HG03196 (cell line): ENCODE results near the gene ICA1.

Experiments
- ATAC-seq: cut with Tn5 transposase; IDR thresholded peaks from one replicate; pipeline ENCODE4 v1.9.1; 2021; ENCODE audit not compliant: unreplicated experiment

The ICA1 gene

DNA sequence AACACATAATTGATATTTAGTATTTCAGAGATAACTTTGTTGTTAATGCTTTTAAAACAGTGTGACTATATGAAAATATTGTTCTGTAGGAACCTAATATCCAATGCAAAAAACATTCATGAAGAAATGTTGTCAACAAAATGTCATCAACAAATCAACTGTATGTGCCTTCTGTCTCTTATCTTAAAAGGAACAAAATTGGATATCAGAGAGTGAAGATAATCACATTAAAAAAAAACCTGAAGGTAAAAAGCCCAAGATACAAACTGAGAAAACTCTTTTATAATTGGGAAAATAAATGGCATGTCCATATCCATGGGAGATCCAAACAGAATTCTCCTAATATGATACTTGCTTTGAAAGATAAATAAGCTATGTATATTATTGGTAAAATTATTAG, 33.9 kb downstream of the ICA1 start:
- no peak for ATAC-seq

DNA sequence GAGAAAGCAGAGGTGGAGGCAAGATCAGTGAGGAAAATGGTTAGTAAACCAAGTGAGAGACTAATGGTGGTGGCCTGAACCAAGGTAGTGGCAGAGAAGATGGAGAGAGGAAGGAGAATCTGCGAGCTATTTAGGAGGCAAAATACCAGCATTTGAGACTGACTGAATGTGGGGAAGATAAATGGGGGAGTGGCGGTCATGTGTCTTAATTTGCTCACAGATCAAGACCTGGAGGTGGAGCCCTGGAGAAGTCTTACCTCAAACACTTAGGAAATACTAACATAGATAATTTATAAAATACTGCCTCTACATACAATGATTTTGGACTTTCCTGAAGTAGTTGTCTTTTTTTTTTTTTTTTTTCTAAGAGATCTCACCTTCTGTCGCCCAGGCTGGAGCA, 34.7 kb downstream of the ICA1 start:
- ATAC-seq: no peak

DNA sequence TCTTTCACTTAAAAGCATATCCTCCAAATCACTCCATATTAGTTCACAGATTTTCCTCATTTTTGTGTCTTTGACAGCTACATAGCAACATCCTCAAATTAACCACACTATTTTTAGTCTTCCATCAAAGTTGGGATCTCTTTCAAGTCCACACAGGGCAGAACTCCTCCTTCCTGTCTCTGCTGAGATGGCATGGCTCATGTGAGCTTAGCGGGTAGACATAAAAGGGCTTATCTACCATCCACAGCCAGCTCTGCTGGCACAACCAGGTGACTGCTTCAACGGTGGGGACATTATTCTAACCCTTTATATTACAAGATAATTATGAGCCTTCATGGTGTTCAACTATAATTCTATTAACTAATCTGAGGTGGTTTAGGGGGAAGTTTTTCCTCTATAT, 35.5 kb downstream of the ICA1 start:
- ATAC-seq: no peak

DNA sequence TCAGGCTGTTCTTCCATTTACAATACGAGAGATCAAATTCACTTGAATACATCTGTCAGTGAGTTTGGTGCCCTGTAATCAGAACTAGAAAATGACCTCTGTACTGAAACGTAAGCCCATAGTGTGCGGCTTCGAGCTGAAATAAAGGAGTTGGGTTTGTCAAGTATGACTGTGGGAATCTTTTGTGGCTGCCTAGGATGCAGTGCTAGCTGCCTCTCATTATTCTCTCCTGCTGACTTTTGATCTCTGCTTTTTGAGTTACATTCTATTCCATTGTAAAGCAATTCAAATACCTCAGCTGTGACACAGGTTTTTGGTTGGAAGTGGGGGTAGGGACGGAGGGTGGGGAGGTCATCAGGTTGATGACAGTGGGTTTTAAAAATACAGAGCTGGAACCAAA, 40.4 kb downstream of the ICA1 start:
- no peak for ATAC-seq

DNA sequence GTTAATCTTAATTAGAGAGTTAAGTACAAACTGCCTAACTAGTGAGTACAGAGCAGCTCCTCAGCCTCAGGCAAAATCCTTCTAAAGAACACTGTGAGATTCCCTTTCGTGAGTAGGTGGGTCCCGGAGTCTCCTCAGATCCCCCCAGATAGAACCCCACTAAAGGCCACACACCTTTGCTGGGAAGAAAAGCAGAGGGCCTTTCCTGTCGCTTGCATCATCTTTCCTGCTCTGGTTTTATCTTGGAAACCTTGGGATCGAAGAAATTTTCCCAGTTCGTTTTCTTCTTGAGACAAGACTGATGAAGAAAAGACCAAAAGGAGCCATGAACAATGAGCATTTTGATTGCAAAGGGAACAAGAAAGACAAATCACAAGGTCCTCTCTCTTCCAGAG, 40.9 kb downstream of the ICA1 start:
- no peak for ATAC-seq

DNA sequence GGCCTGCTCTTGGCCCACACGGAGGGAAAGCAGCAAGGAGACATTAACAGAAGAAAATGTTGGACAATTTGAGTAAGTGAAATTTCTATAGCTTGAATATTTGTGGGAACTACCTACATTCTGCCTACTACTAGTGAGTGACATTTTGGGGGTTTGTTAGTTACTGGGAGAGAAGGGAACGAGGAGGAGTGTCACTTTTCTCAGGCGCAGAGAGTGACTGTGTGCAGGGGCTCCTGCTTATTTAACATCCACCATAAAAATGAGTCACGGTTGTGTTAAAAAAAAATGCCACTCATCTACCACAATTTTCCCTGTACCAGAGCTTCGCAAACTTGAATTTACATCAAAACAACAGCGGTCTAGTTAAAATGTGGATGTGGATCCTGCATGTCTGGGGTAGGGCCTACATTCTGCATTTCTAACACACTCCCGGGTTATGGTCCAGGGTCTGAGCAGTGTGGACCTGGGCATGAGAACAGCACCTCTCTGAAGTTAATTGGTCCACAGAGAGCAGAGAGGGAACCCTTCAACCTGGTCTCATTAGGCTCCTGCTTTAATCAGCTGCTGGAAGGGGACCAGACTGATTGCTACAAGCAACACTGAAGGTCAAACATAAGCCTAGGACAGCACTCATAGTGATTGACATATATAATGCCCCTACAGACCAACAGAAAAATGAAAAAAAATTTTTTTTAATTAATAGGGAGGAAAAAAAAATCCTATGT, 41.4 kb downstream of the ICA1 start:
- ATAC-seq: no peak

DNA sequence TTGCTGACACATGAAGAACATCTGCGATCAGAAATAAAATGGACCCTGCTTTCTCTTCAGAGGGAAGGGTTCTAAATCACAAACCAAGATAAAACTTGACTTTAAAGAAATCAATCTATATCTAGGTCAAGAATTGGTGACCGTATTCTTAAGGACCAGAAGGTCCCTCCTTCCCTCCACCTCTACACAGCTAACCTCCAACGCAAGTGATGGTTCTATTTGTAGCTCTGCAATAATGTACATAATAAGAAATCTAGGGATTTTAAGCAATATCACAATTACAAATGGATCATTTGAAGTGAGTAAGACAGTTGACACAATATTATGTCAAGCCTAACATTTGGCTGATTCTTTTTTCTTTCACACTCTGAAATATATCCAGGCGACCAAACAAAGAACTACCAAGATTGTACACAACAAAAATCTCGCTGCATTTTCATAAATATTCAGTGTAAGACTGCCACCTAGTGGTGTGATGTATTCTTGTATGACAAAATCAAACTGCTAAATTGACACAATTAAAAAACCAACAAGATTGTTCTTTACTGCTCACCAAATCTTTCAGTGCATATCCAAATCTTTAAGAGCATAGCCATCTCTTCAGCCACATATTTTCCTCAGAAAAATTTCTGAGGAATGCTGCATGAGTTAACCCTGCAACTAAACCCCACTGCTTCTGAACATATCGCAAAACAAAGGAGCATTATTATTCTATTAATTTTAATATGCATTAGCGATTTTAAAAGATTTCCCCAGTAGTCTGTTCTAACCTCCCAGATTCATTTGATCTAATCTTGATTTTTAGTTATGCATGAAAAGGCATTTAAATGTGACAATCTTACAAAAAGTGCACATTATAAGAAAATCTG, 44.5 kb downstream of the ICA1 start:
- no peak for ATAC-seq

DNA sequence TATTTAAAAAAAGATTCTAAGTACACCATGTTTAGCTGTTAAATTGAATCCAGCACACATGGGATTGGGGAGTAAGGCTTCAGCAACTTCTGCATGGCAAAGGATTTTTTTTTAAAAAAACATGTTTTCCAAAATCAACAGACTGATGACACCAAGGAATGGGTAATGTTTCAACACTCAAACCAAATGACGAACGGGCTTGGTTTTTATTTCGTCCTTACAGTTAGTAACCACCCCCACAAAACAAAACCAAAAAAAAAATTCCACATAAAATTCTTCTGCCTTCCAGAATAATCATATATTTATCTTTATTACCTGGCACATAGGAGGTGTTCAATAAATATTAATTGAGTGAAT, 45.7 kb downstream of the ICA1 start:
- ATAC-seq: no peak

DNA sequence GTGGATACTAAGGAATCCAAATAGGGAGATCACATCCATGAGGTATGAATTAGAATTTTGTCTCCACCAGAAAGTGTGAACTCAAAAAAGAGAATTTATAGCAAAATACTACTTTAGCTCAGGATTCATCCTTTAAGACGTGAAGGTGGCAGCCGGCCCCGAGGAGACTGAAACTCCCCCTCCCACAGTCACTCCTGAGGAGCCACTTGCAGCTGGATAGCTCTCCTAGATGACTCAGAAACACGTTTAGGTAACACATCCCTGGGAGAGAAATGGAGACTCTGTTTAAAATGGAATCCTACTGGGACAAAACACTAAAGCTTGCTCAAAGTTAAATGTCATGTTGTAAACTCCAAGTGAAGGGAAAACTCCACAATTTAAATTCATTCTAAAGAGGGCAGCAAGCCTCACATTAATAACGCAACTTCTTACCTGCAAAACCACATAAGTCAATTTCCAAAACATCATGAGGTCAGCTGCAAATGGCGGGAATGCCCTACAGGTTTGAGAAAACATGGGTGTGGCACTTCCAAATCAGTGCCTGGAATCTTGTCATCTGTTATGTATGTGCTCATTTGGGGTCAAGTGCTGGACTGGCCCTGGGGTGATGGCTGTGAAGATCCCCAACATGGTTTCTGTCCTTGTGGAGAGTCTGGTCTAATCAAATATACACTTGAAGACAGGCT, 46.2 kb downstream of the ICA1 start:
- ATAC-seq: no peak

DNA sequence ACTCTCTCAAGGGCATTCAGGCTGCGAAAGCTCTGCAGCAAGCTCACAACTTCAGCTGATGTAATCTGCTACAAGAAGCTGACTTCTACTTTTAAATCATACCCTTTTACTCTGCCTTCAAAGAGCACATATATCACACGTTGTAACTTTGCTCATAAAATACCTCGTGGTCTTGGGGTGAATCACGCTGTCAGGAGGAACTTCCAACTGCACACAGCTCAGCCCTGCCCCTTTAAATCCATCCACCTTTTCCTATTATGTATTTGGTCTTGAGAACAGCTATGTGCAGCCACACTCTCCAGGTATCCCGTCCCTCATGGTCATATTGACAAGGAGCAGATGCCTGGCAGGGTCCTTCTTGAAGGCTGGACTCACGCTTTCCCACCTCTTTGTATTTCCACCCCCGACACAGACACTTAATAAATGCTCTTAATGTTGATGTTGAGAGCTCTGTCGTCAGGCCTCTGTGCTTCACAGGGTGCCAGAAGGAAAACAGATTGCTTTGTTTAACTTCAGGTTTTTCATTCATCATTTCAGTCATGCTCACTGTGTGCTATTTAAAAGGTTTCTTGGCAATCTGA, 47.6 kb downstream of the ICA1 start:
- no peak for ATAC-seq

DNA sequence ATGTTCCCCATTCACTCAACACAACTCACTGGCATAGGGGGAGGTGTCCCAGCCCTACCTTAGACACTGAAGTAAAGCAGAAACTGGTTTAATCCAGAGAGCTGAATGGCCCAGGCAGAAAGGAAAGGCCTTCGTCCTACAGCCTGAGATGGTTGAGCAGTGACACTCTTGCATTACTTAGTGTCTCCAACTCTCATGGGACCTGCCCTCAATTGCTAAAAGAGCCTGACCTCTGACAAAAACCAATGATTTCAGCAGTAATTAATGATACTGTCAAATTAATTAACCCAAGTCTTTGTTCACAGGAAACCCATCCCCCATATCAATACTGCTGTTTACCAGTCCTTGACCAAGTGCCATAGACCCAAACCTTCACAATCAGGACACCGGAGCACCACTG, 48.6 kb downstream of the ICA1 start:
- no peak for ATAC-seq

DNA sequence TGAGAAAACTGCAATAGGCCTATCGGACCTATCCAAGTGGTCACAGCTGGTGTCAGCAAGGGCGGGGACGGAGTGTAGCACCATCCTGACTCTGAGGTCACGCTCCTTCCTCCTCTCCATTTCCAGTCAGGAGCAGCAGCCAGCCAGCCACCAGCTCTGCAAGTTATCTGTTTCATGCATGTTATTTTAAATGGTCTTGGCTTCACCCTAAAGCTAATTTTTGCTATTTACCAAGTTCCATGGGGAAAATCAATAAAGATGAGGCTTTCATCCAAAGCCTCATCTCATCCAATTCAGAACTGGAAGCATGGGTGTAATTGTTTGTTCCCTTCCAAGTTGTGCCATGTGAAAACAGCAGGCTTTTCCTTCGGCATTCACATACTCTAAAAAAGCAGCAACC, 49.3 kb downstream of the ICA1 start:
- no peak for ATAC-seq

DNA sequence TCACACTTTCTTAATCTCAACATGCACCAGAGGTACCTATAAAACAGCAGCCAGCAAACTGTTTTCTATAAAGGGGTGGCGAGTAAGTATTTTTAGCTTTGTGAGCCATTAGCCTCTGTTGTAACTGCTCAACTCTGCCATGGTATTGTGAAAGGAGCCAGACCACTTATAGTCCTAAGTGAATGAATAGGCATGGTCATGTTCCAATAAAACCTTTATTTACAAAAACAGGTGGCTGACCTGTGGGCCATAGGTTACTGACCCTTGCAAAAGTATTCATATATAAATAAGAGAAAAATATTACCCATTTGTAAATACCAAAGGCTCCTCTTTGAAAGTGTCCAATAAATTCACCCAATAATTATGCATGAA, 50.3 kb downstream of the ICA1 start:
- no peak for ATAC-seq

DNA sequence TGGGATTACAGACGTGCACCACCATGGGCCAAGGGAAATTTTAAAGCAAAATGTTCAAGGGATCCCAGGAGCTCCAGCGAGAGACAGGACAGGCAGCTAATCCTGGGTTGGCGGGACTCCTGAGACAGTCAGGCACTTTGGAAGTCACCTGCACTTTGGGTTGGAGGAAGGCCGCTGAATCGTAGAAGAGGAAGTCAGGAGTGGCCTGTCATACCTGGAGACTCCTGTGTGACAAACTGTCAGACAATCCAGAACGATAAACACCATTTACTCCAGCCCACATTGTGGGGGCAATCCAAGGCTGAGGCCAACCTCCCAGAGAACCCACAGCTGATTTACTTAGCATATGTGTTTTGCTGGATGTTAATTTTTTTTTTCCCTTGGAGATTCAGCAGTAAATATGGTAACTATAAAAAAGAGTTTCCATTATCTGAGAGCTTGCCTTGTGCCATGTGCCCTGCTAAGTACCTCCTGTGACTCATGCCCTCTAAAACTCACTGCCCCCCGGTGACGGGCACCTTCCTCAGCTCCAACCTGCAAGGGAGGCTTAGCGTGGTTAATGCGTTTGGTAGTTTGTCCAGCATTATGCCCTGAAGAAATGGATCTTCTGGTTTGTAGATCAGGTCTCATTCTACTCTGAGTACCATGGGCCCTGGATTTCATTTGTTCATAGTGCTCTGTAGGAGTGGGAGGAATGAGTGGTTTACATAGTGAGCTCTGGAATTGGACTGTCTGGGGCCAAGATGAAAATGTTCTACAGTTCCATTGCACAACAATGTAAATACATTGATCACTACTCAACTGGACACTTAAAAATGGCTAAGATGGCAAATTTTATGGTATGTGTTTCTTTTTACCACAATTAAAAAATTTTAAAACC, 50.9 kb downstream of the ICA1 start:
- ATAC-seq: no peak

DNA sequence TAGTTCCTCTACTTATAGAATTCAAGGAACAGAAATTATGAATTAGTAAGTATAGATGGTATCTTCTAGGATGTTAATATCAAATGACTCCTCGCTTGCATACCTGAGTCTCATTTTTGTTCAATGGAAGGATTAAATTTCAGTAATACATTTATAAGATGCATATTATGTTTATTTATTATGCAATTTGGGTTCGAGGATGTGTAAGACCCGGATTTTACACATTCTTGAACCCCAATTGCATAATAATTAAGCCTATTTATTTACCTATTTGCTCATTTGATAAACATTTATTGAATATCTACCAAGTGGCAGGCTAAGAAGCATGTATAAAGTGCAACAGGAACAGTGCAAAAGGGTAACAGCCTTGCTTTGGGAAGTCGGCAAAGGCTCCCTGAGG, 52.6 kb downstream of the ICA1 start:
- no peak for ATAC-seq

DNA sequence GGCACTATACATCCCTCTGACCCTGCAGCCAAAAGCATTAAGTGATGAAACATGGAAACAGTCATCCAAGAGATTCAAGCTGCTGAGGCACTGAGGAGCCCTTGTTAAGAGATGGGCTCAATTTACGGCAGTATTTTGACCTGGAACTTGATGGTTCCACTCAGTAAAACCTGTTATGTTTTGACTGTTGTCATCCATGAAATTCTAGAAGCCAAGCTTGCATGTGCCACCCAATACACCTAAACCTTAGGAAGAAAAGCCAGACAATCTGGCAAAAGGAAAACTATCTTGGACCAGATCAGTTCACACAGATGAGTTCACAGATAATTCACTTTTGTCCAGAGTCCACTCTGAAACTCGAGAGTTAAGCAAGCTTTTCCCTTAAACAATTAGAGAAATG, 53.2 kb downstream of the ICA1 start:
- no peak for ATAC-seq

DNA sequence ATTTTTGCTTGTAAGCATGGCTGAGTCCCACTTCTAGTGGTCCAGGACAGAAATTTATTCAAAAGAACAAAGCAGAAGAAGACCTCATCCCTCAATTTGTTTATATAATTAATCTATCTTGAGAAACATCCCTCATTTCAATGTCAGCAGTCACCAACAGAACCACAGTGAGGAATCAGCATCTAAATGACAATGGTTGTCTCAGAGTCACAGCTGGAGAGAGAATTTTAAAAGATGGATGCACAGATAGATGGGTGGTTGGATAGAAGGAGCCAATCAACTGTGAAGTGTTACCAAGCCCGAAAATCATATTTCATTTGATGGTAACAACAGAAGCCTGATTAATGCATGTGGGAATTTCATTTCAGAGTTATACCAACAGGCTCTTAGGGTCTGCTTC, 55.0 kb downstream of the ICA1 start:
- no peak for ATAC-seq

DNA sequence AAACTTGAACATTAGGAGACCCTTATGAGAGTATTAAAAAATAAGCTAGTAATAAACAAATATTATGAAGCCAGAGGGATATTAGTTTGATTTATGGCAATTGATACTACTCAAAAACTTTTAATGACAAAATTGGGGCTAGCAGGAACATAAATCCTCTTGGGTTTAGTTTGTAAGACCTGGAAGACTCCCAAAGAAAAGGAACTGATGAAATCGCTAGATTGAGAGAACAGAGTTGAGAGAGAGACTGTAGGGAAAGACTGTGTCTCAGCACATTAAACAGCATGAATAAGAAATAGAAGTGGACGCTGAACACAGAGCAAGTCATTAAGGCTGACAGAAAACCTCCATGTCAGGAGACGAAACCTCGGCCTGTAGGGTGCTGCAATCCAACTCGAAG, 56.4 kb downstream of the ICA1 start:
- no peak for ATAC-seq

DNA sequence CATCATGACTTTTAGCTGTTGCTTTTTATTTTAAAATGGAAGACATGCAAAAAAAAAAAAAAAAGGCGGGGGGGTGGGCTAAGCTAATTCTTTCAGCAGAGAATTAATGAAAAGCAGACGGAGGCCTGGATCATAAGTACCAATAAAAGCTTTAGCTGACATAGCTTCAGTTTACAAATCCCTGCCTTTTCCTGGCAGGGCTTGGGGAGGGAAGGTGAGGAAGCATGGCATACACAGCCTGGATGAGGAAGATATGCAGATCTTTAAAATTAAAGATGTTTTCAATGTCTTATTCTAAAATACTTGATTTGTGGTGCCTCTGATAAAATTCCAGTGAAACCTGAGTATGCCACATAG, 57.0 kb downstream of the ICA1 start:
- no peak for ATAC-seq

DNA sequence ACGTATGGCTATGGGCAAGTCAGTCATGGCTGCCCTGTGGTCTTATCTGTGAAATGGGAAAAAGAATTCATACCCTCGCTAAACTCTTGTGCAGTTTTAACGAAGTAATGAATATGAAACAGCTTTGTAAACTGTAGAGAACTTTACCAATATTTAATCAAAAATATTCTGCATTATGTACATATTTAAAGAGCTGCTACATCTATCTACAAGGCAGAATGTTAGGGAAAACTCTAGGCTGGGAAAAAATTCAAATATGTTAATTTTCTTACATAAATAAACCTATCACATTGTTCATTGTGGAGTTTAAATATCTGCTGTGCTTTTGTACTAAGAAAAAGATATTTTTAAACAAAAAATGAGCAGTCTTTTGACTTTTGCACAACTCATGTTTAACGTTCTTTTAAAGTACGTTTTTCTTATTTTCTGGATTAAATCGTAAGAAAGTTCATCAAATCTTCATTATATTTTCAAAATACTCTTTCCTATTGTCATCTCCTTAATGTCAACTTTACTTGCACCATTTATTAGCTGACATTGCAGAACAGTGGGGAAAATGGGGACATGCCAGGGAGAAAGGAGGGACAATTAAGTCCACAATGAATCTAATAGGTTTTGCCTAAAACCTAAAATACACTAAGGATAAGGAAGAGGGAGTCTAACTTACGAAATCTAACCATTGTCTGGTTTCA, 57.5 kb downstream of the ICA1 start:
- no peak for ATAC-seq
